H1 (cell line): ENCODE measurements around the gene IL1RL1. TPM values are rescaled to one million over a fixed set of nuclear protein-coding genes. Genes with fewer than 3 reads are reported as not detected.

Source experiments
- KDM1A ChIP-seq: fragments of 200-600, 300-600 bp; sonication (generic); IDR thresholded peaks from 2 replicates; pipeline ENCODE4 v1.7.1; 2016; ENCODE audit warnings: mild to moderate bottlenecking, low read length, borderline replicate concordance
- RXRA ChIP-seq: IDR thresholded peaks from 2 replicates; pipeline ENCODE4 v1.6.1; 2011; ENCODE audit warnings: low read depth, mild to moderate bottlenecking, low read length, moderate library complexity; ENCODE audit not compliant: insufficient read depth
- YY1 ChIP-seq: IDR thresholded peaks from 2 replicates; pipeline ENCODE4 v1.6.1; 2011; ENCODE audit warnings: low read depth, mild to moderate bottlenecking, low read length
- polyA plus RNA-seq, 7 experiments: library from polyadenylated mRNA; depleted of rRNA in 3 of 7; stranded (reverse) in 5 of 7; unstranded in 2 of 7; fragments of >200 nt in 5 of 7; fragments of 200-250 nt in 2 of 7; gene quantifications; 1 replicate in 5 of 7; 2 replicates in 1 of 7; 4 replicates in 1 of 7; pipeline versions ENCODE4 v1.2.1 to v1.2.3, GENCODE V29; 2011 to 2013; ENCODE audit warnings: missing spikeins in 2 of 7, mixed read lengths in 2 of 7
- total RNA-seq: library from RNA; stranded (reverse); fragmentation: NEBNext Ultra II Directional; extraction: Animal tissue kit (Norgen Biotek cat#: 25700); gene quantifications from 2 replicates; pipeline ENCODE4 v1.2.1, GENCODE V29; 2021
- TF ChIP-seq, protein P1 (sequence below): fragments of 300-600 bp; sonication (generic); IDR thresholded peaks from 2 replicates; pipeline ENCODE4 v1.7.1; 2012; ENCODE audit warnings: low read length, moderate library complexity, mild to moderate bottlenecking, inconsistent platforms; ENCODE audit not compliant: insufficient replicate concordance
- TF ChIP-seq, protein P2 (sequence below): IDR thresholded peaks from 2 replicates; pipeline ENCODE4 v1.6.1; 2012; ENCODE audit warnings: low read length, inconsistent platforms

The IL1RL1 gene
- total and polyA plus RNA-seq, 2 of the 8 experiments (the other 6 are each of a cell fraction or from before 2014, with no cell fraction given) = not detected

DNA sequence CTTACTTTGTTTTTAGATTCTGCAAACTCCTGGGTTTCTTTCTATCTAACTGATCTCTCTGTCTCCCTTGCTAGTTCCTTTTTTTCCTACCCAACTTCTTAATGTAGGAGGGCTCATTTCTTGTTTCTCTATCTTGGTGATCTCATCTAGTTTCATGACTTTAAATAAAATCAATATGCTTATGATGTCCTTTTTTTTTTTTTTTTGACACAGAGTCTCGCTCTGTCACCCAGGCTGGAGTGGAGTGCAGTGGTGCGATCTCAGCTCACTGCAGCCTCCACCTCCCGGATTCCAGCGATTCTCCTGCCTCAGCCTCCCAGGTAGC, 42.2 kb upstream of the IL1RL1 start (continued):
- TF ChIP-seq, protein P1, sequence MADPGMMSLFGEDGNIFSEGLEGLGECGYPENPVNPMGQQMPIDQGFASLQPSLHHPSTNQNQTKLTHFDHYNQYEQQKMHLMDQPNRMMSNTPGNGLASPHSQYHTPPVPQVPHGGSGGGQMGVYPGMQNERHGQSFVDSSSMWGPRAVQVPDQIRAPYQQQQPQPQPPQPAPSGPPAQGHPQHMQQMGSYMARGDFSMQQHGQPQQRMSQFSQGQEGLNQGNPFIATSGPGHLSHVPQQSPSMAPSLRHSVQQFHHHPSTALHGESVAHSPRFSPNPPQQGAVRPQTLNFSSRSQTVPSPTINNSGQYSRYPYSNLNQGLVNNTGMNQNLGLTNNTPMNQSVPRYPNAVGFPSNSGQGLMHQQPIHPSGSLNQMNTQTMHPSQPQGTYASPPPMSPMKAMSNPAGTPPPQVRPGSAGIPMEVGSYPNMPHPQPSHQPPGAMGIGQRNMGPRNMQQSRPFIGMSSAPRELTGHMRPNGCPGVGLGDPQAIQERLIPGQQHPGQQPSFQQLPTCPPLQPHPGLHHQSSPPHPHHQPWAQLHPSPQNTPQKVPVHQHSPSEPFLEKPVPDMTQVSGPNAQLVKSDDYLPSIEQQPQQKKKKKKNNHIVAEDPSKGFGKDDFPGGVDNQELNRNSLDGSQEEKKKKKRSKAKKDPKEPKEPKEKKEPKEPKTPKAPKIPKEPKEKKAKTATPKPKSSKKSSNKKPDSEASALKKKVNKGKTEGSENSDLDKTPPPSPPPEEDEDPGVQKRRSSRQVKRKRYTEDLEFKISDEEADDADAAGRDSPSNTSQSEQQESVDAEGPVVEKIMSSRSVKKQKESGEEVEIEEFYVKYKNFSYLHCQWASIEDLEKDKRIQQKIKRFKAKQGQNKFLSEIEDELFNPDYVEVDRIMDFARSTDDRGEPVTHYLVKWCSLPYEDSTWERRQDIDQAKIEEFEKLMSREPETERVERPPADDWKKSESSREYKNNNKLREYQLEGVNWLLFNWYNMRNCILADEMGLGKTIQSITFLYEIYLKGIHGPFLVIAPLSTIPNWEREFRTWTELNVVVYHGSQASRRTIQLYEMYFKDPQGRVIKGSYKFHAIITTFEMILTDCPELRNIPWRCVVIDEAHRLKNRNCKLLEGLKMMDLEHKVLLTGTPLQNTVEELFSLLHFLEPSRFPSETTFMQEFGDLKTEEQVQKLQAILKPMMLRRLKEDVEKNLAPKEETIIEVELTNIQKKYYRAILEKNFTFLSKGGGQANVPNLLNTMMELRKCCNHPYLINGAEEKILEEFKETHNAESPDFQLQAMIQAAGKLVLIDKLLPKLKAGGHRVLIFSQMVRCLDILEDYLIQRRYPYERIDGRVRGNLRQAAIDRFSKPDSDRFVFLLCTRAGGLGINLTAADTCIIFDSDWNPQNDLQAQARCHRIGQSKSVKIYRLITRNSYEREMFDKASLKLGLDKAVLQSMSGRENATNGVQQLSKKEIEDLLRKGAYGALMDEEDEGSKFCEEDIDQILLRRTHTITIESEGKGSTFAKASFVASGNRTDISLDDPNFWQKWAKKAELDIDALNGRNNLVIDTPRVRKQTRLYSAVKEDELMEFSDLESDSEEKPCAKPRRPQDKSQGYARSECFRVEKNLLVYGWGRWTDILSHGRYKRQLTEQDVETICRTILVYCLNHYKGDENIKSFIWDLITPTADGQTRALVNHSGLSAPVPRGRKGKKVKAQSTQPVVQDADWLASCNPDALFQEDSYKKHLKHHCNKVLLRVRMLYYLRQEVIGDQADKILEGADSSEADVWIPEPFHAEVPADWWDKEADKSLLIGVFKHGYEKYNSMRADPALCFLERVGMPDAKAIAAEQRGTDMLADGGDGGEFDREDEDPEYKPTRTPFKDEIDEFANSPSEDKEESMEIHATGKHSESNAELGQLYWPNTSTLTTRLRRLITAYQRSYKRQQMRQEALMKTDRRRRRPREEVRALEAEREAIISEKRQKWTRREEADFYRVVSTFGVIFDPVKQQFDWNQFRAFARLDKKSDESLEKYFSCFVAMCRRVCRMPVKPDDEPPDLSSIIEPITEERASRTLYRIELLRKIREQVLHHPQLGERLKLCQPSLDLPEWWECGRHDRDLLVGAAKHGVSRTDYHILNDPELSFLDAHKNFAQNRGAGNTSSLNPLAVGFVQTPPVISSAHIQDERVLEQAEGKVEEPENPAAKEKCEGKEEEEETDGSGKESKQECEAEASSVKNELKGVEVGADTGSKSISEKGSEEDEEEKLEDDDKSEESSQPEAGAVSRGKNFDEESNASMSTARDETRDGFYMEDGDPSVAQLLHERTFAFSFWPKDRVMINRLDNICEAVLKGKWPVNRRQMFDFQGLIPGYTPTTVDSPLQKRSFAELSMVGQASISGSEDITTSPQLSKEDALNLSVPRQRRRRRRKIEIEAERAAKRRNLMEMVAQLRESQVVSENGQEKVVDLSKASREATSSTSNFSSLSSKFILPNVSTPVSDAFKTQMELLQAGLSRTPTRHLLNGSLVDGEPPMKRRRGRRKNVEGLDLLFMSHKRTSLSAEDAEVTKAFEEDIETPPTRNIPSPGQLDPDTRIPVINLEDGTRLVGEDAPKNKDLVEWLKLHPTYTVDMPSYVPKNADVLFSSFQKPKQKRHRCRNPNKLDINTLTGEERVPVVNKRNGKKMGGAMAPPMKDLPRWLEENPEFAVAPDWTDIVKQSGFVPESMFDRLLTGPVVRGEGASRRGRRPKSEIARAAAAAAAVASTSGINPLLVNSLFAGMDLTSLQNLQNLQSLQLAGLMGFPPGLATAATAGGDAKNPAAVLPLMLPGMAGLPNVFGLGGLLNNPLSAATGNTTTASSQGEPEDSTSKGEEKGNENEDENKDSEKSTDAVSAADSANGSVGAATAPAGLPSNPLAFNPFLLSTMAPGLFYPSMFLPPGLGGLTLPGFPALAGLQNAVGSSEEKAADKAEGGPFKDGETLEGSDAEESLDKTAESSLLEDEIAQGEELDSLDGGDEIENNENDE = no peak
- TF ChIP-seq YY1 (no peak), KDM1A (no peak), RXRA (no peak)
- TF ChIP-seq, protein P2, sequence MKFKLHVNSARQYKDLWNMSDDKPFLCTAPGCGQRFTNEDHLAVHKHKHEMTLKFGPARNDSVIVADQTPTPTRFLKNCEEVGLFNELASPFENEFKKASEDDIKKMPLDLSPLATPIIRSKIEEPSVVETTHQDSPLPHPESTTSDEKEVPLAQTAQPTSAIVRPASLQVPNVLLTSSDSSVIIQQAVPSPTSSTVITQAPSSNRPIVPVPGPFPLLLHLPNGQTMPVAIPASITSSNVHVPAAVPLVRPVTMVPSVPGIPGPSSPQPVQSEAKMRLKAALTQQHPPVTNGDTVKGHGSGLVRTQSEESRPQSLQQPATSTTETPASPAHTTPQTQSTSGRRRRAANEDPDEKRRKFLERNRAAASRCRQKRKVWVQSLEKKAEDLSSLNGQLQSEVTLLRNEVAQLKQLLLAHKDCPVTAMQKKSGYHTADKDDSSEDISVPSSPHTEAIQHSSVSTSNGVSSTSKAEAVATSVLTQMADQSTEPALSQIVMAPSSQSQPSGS = no peak
